ENCODE measurements around the gene FOXD2. TPM values are rescaled to one million over a fixed set of nuclear protein-coding genes. Genes with fewer than 3 reads are reported as not detected.

FOXD2 gene
- polyA plus RNA-seq, 1 of the 3 experiments (the other 2 are of a cell fraction): not detected

- H3K27me3 ChIP-seq (ENCODE audit: insufficient read depth): no peaks in the 10 kb centered on the region
- no peak overlapping the region for H2AFZ ChIP-seq (ENCODE audit: low read depth)
- H3K79me2 ChIP-seq (ENCODE audit: insufficient read depth): no peaks in the 10 kb centered on the region
- H3K36me3 ChIP-seq (replicated peaks in 1 of 2; ENCODE audit: control insufficient read depth in 1 of 2, insufficient read depth in 2 of 2, low read length in 1 of 2): no peaks in the 10 kb centered on the region
- 0 out of 2 replicates have a peak, but pooled peaks cover 7% of the 10 kb centered on the region for H4K20me1 ChIP-seq (ENCODE audit: insufficient read depth)
- no peak overlapping the region for H3K4me2 ChIP-seq
- peak; percentile 80 for DNase-seq
- H3K4me3 ChIP-seq (ENCODE audit: low read depth in 2 of 2, low read length in 1 of 2): no peak overlapping the region
- H3K9me3 ChIP-seq: no peaks in the 10 kb centered on the region
- peaks cover 0 to 10% of the 10 kb centered on the region in 2 experiments; a peak in 1 of 4 replicates for H3K4me1 ChIP-seq (ENCODE audit: control insufficient read depth in 1 of 2, insufficient read depth in 2 of 2, low read depth in 1 of 2, low read length in 1 of 2)
- no peak overlapping the region for H3K9ac ChIP-seq
- ChIA-PET POLR2A (interaction anchor here (1.2 kb wide), 1 partner anchor 337 kb away, joined by 4 read pairs; no protein-coding TSS in a partner anchor), CTCF (interaction anchor here (0.5 to 13.8 kb wide), 43 partner anchors 8 to 1005 kb away, joined by 3 to 104 read pairs (median 4); partner anchors contain the start of genes FOXD2 and FOXE3)
- peak; percentile 84 for TF ChIP-seq RAD21 (IDR thresholded peaks at IDR 0.05; ENCODE audit: low read length)
- TF ChIP-seq SMC3 (IDR thresholded peaks at IDR 0.05; ENCODE audit: low read depth, low read length): peak; percentile 74
- no peak for TF ChIP-seq FOSL2 (IDR thresholded peaks at IDR 0.05; ENCODE audit: borderline replicate concordance, low read depth)
- peak; percentile 69 for TF ChIP-seq CTCF (IDR thresholded peaks at IDR 0.05)
- no peak for TF ChIP-seq FOXM1 (IDR thresholded peaks at IDR 0.05; ENCODE audit: low read depth)
- H3K9me2 ChIP-seq: no peaks in the 10 kb centered on the region
- H3K27ac ChIP-seq (ENCODE audit: low read depth in 2 of 2, low read length in 1 of 2): no peak overlapping the region
- WGBS (ENCODE audit: low lambda C conversion rate): 50% methylated on average over 2 of the region's 3 CpGs
- H3F3A ChIP-seq (replicated peaks; ENCODE audit: insufficient read depth): peaks cover 6% of the 10 kb centered on the region
These were observed 49.0 kb upstream of the FOXD2 start for GRCh38 chr1:47388891-47389238.

- no peaks in the 10 kb centered on the region for H3K9me3 ChIP-seq
- WGBS (ENCODE audit: low lambda C conversion rate): 49% methylated on average over 2 of the region's 2 CpGs
- no peaks in the 10 kb centered on the region for H3K27me3 ChIP-seq (ENCODE audit: insufficient read depth)
- no peak for TF ChIP-seq FOXJ3 (CRISPR knock-in tag; IDR thresholded peaks at IDR 0.05)
- no peak for TF ChIP-seq USF1 (IDR thresholded peaks at IDR 0.05; ENCODE audit: borderline replicate concordance, low read depth)
- TF ChIP-seq POLR2AphosphoS5 (IDR thresholded peaks at IDR 0.05; ENCODE audit: low read depth, low read length): no peak
- no peak for TF ChIP-seq EP300 (IDR thresholded peaks at IDR 0.05; ENCODE audit: borderline replicate concordance in 1 of 2, low read depth in 1 of 2, low read length in 1 of 2)
- no peak for TF ChIP-seq REST (IDR thresholded peaks at IDR 0.05; ENCODE audit: low read depth, low read length)
- TF ChIP-seq PBX3 (IDR thresholded peaks at IDR 0.05): no peak
- TF ChIP-seq SMC3 (IDR thresholded peaks at IDR 0.05; ENCODE audit: low read depth, low read length): no peak
- no peak for TF ChIP-seq FOSL2 (IDR thresholded peaks at IDR 0.05; ENCODE audit: borderline replicate concordance, low read depth)
- TF ChIP-seq IRF3 (IDR thresholded peaks at IDR 0.05; ENCODE audit: low read depth, low read length): no peak
- TF ChIP-seq MEF2A (IDR thresholded peaks at IDR 0.05; ENCODE audit: borderline replicate concordance, low read depth): no peak
- TF ChIP-seq MXI1 (IDR thresholded peaks at IDR 0.05; ENCODE audit: low read depth, low read length): no peak
- no peak for TF ChIP-seq RFX5 (IDR thresholded peaks at IDR 0.05; ENCODE audit: low read length)
- no peak for TF ChIP-seq CHD2 (IDR thresholded peaks at IDR 0.05; ENCODE audit: low read length, partially characterized antibody)
- TF ChIP-seq RAD21 (IDR thresholded peaks at IDR 0.05; ENCODE audit: low read length): no peak
- no peak overlapping the region for H3K4me3 ChIP-seq (ENCODE audit: low read depth in 2 of 2, low read length in 1 of 2)
- ChIA-PET CTCF (interaction anchor here (1.3 to 13.8 kb wide), 18 partner anchors 12 to 672 kb away, joined by 3 to 104 read pairs (median 10); partner anchors contain the start of gene FOXD2), POLR2A (interaction anchor here (0.7 to 1.2 kb wide), 2 partner anchors 10 to 336 kb away, joined by 3 to 4 read pairs; no protein-coding TSS in a partner anchor)
- H3K4me1 ChIP-seq (ENCODE audit: control insufficient read depth in 1 of 2, insufficient read depth in 2 of 2, low read depth in 1 of 2, low read length in 1 of 2): peaks cover 0 to 10% of the 10 kb centered on the region in 2 experiments; a peak in 1 of 4 replicates
- H3K36me3 ChIP-seq (replicated peaks in 1 of 2; ENCODE audit: control insufficient read depth in 1 of 2, insufficient read depth in 2 of 2, low read length in 1 of 2): no peaks in the 10 kb centered on the region
- no peak for DNase-seq
- no peaks in the 10 kb centered on the region for H3K9me2 ChIP-seq
- H3K79me2 ChIP-seq (ENCODE audit: insufficient read depth): no peaks in the 10 kb centered on the region
- H3K4me2 ChIP-seq: no peak overlapping the region
- H2AFZ ChIP-seq (ENCODE audit: low read depth): no peak overlapping the region
- H3F3A ChIP-seq (replicated peaks; ENCODE audit: insufficient read depth): peaks cover 6% of the 10 kb centered on the region
- no peak overlapping the region for H3K9ac ChIP-seq
- 0 out of 2 replicates have a peak, but pooled peaks cover 7% of the 10 kb centered on the region for H4K20me1 ChIP-seq (ENCODE audit: insufficient read depth)
- H3K27ac ChIP-seq (ENCODE audit: low read depth in 2 of 2, low read length in 1 of 2): no peak overlapping the region
These were observed 48.1 kb upstream of the FOXD2 start for GRCh38 chr1:47389731-47390130.
